ENCODE measurements around the gene OR1A1.

GRCh38 chr17:3208484-3208883, 1.0 kb downstream of the OR1A1 start:
- no peak for TF ChIP-seq CTCF (IDR thresholded peaks at IDR 0.05)
- TF ChIP-seq REST (IDR thresholded peaks at IDR 0.05; ENCODE audit: low read depth, low read length) = no peak
- no peak for TF ChIP-seq RXRA (IDR thresholded peaks at IDR 0.05; ENCODE audit: borderline replicate concordance, low read depth)
- TF ChIP-seq CHD2 (IDR thresholded peaks at IDR 0.05; ENCODE audit: low read length, partially characterized antibody) = no peak
- TF ChIP-seq POLR2AphosphoS5 (IDR thresholded peaks at IDR 0.05; ENCODE audit: low read depth, low read length) = no peak
- TF ChIP-seq SMC3 (IDR thresholded peaks at IDR 0.05; ENCODE audit: low read depth, low read length) = no peak
- TF ChIP-seq MEF2A (IDR thresholded peaks at IDR 0.05; ENCODE audit: borderline replicate concordance, low read depth) = no peak

All from SK-N-SH (cell line).